Gastrocnemius medialis (tissue), 4 donors: ENCODE results near the gene MYO1D. TPM values are rescaled to one million over a fixed set of nuclear protein-coding genes. Genes with fewer than 3 reads are reported as not detected.

ENCODE experiments used
- ATAC-seq, 2 donors: fragments of 150-250 bp; one replicate each; pipeline ENCODE4 v1.9.1; 2016
- DNase-seq, 2 donors: peaks; one replicate each; pipeline ENCODE4 v3.0.0-alpha.2; 2019
- H3K27ac ChIP-seq, 4 donors: fragments of 200-600 bp; sonication (generic); 1 replicate in 1 of 4; 2 replicates in 3 of 4; pipeline ENCODE4 v1.5.1; 2016 to 2018; ENCODE audit warnings: mild to moderate bottlenecking in 2 of 4, moderate library complexity in 1 of 4
- H3K27me3 ChIP-seq, 3 donors: fragments of 200-600 bp; sonication (generic) in 2 of 3; 1 replicate in 1 of 3; 2 replicates in 2 of 3; pipeline versions ENCODE4 v1.5.1 to v1.6.0; 2016 to 2019; ENCODE audit warnings: mild to moderate bottlenecking in 1 of 3, moderate library complexity in 1 of 3
- H3K36me3 ChIP-seq, 2 donors: fragments of 200-600 bp; sonication (generic) in 1 of 2; one replicate each; pipeline ENCODE4 v1.5.1; 2017 to 2018
- H3K4me1 ChIP-seq, 2 donors: fragments of 200-600 bp; sonication (generic) in 1 of 2; one replicate each; pipeline ENCODE4 v1.5.1; 2016 to 2017; ENCODE audit warnings: mild to moderate bottlenecking in 2 of 2
- H3K4me3 ChIP-seq, 4 donors: fragments of 200-600 bp; sonication (generic) in 3 of 4; 1 replicate in 1 of 4; 2 replicates in 3 of 4; pipeline ENCODE4 v1.5.1; 2016 to 2019; ENCODE audit warnings: mild to moderate bottlenecking in 2 of 4
- H3K9me3 ChIP-seq, 3 donors: fragments of 200-600 bp; sonication (generic) in 2 of 3; 1 replicate in 1 of 3; 2 replicates in 2 of 3; pipeline ENCODE4 v1.5.1; 2016 to 2019
- POLR2A ChIP-seq, 2 donors: fragments of 450-650 bp; IDR thresholded peaks; one replicate each; pipeline ENCODE4 v1.6.1; 2017; ENCODE audit warnings: antibody characterized with exemption in 2 of 2, mild to moderate bottlenecking in 2 of 2, moderate library complexity in 2 of 2
- in situ Hi-C, 4 donors: fragments of 200-750 bp; cut with MboI; loops; one replicate each; pipeline versions ENCODE4 v1.15.0 to v1.8.0; 2017; ENCODE audit warnings: low sequenced_read_pairs in 4 of 4
- intact Hi-C: fragments of 100-400 bp; cut with DNase I; formaldehyde crosslinking; loops from one replicate; pipeline ENCODE4 v1.15.1; 2023; ENCODE audit warnings: low total_unique reads
- total RNA-seq, 4 donors: library from RNA; depleted of rRNA; stranded (reverse); fragments of >200 nt; gene quantifications; one replicate each; pipeline versions ENCODE4 v1.1.0 to v1.2.3, GENCODE V29; 2016
- TF ChIP-seq, protein P1 (sequence below), 5 experiments: fragments of 450-650 bp in 3 of 5; fragments of 200-600 bp in 2 of 5; sonication (generic) in 2 of 5; IDR thresholded peaks in 4 of 5; conservative IDR thresholded peaks in 1 of 5; 1 replicate in 4 of 5; 2 replicates in 1 of 5; pipeline ENCODE4 v1.5.1; 2016 to 2019; ENCODE audit warnings: antibody characterized with exemption in 5 of 5, mild to moderate bottlenecking in 3 of 5, moderate library complexity in 3 of 5

Gene MYO1D
- total RNA-seq, 4 donors from 2014 or later, result 5.8 to 20.1 (median 7.8) TPM

- in situ Hi-C loops, result no loop called here
- Histone ChIP-seq H3K9me3 (no peaks in the 10 kb centered on the region), H3K4me3 (no peak overlapping the region), H3K36me3 (no peaks in the 10 kb centered on the region), H3K27me3 (peaks cover 0 to 6% (median 0%) of the 10 kb centered on the region in 3 donors), H3K27ac (no peak overlapping the region), H3K4me1 (no peaks in the 10 kb centered on the region)
- intact Hi-C loops, result no loop called here
- TF ChIP-seq POLR2A (IDR thresholded peaks at IDR 0.05), result no peak
- TF ChIP-seq, protein P1, sequence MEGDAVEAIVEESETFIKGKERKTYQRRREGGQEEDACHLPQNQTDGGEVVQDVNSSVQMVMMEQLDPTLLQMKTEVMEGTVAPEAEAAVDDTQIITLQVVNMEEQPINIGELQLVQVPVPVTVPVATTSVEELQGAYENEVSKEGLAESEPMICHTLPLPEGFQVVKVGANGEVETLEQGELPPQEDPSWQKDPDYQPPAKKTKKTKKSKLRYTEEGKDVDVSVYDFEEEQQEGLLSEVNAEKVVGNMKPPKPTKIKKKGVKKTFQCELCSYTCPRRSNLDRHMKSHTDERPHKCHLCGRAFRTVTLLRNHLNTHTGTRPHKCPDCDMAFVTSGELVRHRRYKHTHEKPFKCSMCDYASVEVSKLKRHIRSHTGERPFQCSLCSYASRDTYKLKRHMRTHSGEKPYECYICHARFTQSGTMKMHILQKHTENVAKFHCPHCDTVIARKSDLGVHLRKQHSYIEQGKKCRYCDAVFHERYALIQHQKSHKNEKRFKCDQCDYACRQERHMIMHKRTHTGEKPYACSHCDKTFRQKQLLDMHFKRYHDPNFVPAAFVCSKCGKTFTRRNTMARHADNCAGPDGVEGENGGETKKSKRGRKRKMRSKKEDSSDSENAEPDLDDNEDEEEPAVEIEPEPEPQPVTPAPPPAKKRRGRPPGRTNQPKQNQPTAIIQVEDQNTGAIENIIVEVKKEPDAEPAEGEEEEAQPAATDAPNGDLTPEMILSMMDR (IDR thresholded peaks at IDR 0.05 in 4 of 5, conservative IDR thresholded peaks at IDR 0.05 in 1 of 5), result no peak
- ATAC-seq (no peak), DNase-seq (no peak)
These were observed 249.5 kb downstream of the MYO1D start for GRCh38 chr17:32627239-32627996.

DNA sequence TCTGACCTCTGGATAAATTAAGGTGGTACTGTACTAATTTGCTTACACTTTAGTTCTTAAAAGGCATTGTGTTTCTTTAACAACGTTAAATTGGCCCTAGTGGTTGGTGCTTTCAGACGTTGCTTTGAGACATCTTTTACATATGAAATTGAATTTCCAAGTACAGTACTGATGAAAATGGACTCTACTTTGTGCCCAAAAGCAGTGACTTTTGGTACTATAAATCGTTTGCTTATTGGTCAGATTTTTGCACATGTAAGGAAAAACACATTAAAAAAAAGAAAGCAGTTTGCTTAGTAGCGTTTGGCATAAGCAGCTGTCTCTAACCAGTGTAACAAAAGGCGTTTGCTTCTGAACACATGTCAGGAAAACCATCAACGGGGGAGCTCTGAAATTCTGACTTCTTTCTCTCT lies 250.5 kb downstream of the MYO1D start:
- H3K4me3 ChIP-seq, result no peak overlapping the region
- peaks cover 0 to 6% (median 0%) of the 10 kb centered on the region in 3 donors for H3K27me3 ChIP-seq
- H3K27ac ChIP-seq, result no peak overlapping the region
- no peaks in the 10 kb centered on the region for H3K9me3 ChIP-seq
- intact Hi-C loops (no loop called here), in situ Hi-C loops (no loop called here)
- H3K36me3 ChIP-seq, result no peaks in the 10 kb centered on the region
- no peaks in the 10 kb centered on the region for H3K4me1 ChIP-seq
- TF ChIP-seq, protein P1 (IDR thresholded peaks at IDR 0.05 in 4 of 5, conservative IDR thresholded peaks at IDR 0.05 in 1 of 5), result no peak
- no peak for TF ChIP-seq POLR2A (IDR thresholded peaks at IDR 0.05)
- ATAC-seq (no peak), DNase-seq (no peak)

GRCh38 chr17:32625971-32626370 lies 251.0 kb downstream of the MYO1D start:
- H3K9me3 ChIP-seq, result no peaks in the 10 kb centered on the region
- H3K27me3 ChIP-seq, result peaks cover 0 to 6% (median 0%) of the 10 kb centered on the region in 3 donors
- intact Hi-C loops (no loop called here), in situ Hi-C loops (no loop called here)
- no peak overlapping the region for H3K4me3 ChIP-seq
- ATAC-seq (no peak), DNase-seq (no peak)
- TF ChIP-seq, protein P1 (IDR thresholded peaks at IDR 0.05 in 4 of 5, conservative IDR thresholded peaks at IDR 0.05 in 1 of 5), result no peak
- no peak for TF ChIP-seq POLR2A (IDR thresholded peaks at IDR 0.05)
- H3K27ac ChIP-seq, result no peak overlapping the region
- no peaks in the 10 kb centered on the region for H3K36me3 ChIP-seq
- H3K4me1 ChIP-seq, result no peaks in the 10 kb centered on the region

- H3K36me3 ChIP-seq, result no peaks in the 10 kb centered on the region
- TF ChIP-seq, protein P1 (IDR thresholded peaks at IDR 0.05 in 4 of 5, conservative IDR thresholded peaks at IDR 0.05 in 1 of 5), result no peak
- no peak for TF ChIP-seq POLR2A (IDR thresholded peaks at IDR 0.05)
These were observed 253.7 kb downstream of the MYO1D start for GRCh38 chr17:32623196-32623595.

More at GRCh38 chr17:32623196-32623595, 253.7 kb downstream of the MYO1D start:
- H3K4me1 ChIP-seq, result no peaks in the 10 kb centered on the region
- H3K27me3 ChIP-seq, result peaks cover 0 to 6% (median 0%) of the 10 kb centered on the region in 3 donors
- in situ Hi-C loops, result no loop called here
- no peaks in the 10 kb centered on the region for H3K9me3 ChIP-seq
- H3K27ac ChIP-seq, result no peak overlapping the region
- H3K4me3 ChIP-seq, result no peak overlapping the region
- DNase-seq, result no peak
- ATAC-seq, result no peak
- intact Hi-C loops, result no loop called here
